SU-DHL-6 (cell line): ENCODE results near the gene LRRN3.

Experiments
- EZH2phosphoT487 ChIP-seq: fragments of 200-600 bp; sonication (generic), shearing (Covaris generic); conservative IDR thresholded peaks from 2 replicates; pipeline ENCODE4 v1.6.1; 2018; ENCODE audit warnings: mild to moderate bottlenecking, antibody characterized with exemption, low read length, moderate library complexity, mixed read lengths
- TF ChIP-seq, protein P1 (sequence below): fragments of 200-600 bp; sonication (generic); IDR thresholded peaks from one replicate; pipeline ENCODE4 v1.5.1; 2017; ENCODE audit warnings: antibody characterized with exemption, mild to moderate bottlenecking, low read length, moderate library complexity; ENCODE audit not compliant: insufficient read depth, poor library complexity, severe bottlenecking

DNA sequence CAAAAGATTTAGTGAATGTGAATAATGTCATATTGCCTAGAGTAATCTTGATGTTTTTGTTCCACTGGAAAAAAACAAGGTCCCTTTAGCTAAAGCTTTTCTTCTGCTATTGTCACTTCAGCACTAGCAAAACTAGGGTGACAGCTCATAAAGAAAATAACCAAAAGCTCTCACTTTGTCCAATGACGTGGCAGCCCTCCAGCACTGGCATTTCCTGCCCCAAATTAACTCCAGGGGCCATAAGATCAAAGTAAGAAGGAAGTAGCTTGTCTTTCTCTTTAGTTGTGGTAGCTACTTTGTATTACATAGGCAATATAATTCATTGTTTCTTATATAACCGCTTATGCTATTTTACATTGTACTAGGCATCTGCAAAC is 47.3 kb downstream of the LRRN3 start:
- TF ChIP-seq, protein P1, sequence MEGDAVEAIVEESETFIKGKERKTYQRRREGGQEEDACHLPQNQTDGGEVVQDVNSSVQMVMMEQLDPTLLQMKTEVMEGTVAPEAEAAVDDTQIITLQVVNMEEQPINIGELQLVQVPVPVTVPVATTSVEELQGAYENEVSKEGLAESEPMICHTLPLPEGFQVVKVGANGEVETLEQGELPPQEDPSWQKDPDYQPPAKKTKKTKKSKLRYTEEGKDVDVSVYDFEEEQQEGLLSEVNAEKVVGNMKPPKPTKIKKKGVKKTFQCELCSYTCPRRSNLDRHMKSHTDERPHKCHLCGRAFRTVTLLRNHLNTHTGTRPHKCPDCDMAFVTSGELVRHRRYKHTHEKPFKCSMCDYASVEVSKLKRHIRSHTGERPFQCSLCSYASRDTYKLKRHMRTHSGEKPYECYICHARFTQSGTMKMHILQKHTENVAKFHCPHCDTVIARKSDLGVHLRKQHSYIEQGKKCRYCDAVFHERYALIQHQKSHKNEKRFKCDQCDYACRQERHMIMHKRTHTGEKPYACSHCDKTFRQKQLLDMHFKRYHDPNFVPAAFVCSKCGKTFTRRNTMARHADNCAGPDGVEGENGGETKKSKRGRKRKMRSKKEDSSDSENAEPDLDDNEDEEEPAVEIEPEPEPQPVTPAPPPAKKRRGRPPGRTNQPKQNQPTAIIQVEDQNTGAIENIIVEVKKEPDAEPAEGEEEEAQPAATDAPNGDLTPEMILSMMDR = no peak
- no peak for TF ChIP-seq EZH2phosphoT487
